Subcutaneous abdominal adipose tissue (tissue), 5 donors: ENCODE results near the gene RAMP2.
"Not testable (repeated sequence)": the region's sequence is repeated elsewhere in the genome, so short reads cannot be mapped to it uniquely, and the experiment has no call there.

Experiments
- H3K27ac ChIP-seq: one replicate; pipeline ENCODE4 v1.7.0; 2013; ENCODE audit warnings: low read depth, mild to moderate bottlenecking, inconsistent platforms, low read length, moderate library complexity
- H3K27me3 ChIP-seq, 5 donors: one replicate each; pipeline ENCODE4 v1.7.0; 2013; ENCODE audit warnings: low read length in 5 of 5, inconsistent platforms in 1 of 5; ENCODE audit not compliant: control insufficient read depth in 5 of 5, insufficient read depth in 4 of 5
- H3K36me3 ChIP-seq, 5 donors: one replicate each; pipeline ENCODE4 v1.7.0; 2013; ENCODE audit warnings: low read length in 5 of 5; ENCODE audit not compliant: control insufficient read depth in 5 of 5, insufficient read depth in 5 of 5
- H3K4me1 ChIP-seq, 5 donors: one replicate each; pipeline ENCODE4 v1.7.0; 2013; ENCODE audit warnings: low read length in 5 of 5, mild to moderate bottlenecking in 3 of 5, moderate library complexity in 1 of 5; ENCODE audit not compliant: control insufficient read depth in 5 of 5, insufficient read depth in 5 of 5
- H3K4me3 ChIP-seq, 5 donors: one replicate each; pipeline ENCODE4 v1.7.0; 2013; ENCODE audit warnings: low read length in 5 of 5, low read depth in 1 of 5
- H3K9ac ChIP-seq, 5 donors: one replicate each; pipeline ENCODE4 v1.7.0; 2013; ENCODE audit warnings: low read length in 5 of 5, mild to moderate bottlenecking in 4 of 5, moderate library complexity in 3 of 5
- H3K9me3 ChIP-seq, 5 donors: one replicate each; pipeline ENCODE4 v1.7.0; 2013; ENCODE audit warnings: low read length in 5 of 5; ENCODE audit not compliant: control insufficient read depth in 5 of 5
- donor health status: healthy.
- donor health status: healthy.
- donor health status: healthy.
- donor health status: healthy.
- donor health status: healthy.

The RAMP2 gene, protein sequence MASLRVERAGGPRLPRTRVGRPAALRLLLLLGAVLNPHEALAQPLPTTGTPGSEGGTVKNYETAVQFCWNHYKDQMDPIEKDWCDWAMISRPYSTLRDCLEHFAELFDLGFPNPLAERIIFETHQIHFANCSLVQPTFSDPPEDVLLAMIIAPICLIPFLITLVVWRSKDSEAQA

DNA sequence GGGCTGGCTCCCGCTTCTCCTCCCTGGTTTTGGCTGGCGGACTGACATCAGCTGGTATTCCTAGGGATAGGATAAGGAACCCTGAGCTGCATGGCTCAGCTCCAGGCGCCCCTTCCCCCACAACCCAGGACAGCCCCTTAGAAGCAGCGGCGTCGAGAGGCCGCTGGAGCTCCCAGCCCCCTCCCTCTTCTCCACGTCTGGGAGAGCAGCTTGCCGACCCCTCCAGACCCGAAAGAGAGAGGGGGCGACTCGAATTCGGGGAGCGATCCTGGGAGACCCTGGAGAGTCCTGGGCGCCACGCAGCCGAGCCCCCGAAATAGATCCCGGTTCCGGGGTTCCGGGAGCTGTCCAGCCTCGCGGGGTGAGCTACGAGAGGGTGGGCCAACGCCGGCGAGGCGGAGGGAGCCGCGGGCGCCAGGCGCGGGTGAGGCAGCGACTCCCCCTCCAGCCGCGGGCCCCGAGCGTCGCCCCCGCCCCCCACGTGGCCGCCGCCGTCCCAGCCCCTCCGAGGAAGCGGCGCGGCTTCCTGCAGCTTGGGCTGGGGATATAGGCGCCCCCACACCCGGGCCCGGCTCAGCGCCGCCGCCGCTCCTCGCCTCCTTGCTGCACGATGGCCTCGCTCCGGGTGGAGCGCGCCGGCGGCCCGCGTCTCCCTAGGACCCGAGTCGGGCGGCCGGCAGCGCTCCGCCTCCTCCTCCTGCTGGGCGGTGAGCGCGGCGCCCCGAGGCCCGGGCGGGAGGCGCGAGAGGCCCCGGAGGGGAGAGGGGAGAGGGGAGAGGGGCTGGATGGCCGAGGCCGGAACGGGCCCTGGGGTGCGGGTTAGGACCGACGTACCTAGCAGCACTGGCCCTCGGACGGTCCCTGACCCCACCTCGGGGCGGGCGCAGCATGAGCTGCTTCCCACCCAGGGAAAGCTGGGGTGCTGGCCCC, at the start of gene RAMP2:
RAMP2 (plus strand) TSS at position 576 of the 930 bp plus-strand sequence; CDS start at position 611, 35 bp downstream.
- Histone ChIP-seq H3K9me3 (no peaks in the 10 kb centered on the region), H3K4me1 (peaks cover 15 to 49% (median 38%) of the 10 kb centered on the region in 5 donors), H3K9ac (peak within 1 kb of the TSS; percentile 72 to 96 (median 76)), H3K27me3 (no peaks in the 10 kb centered on the region), H3K36me3 (peaks cover 0 to 3% (median 0%) of the 10 kb centered on the region in 5 donors), H3K27ac (peak within 1 kb of the TSS; percentile 90), H3K4me3 (peak within 1 kb of the TSS; percentile 69 to 79 (median 72))

- no peaks in the 10 kb centered on the region for H3K27me3 ChIP-seq
- peaks cover 50 to 88% (median 76%) of the 10 kb centered on the region in 5 donors for H3K36me3 ChIP-seq
- no peak overlapping the region for H3K4me3 ChIP-seq
- no peaks in the 10 kb centered on the region for H3K9me3 ChIP-seq
- H3K9ac ChIP-seq = no peak overlapping the region
- H3K27ac ChIP-seq = no peak overlapping the region
- peaks cover 0 to 2% (median 0%) of the 10 kb centered on the region in 5 donors for H3K4me1 ChIP-seq
Measured at GRCh38 chr17:42720996-42721583, 39.9 kb upstream of the RAMP2 start.

- Histone ChIP-seq H3K36me3 (peaks cover 35 to 83% (median 60%) of the 10 kb centered on the region in 5 donors), H3K27me3 (no peaks in the 10 kb centered on the region), H3K27ac (no peak overlapping the region), H3K4me3 (no peak overlapping the region), H3K4me1 (peaks cover 0 to 2% (median 0%) of the 10 kb centered on the region in 5 donors), H3K9me3 (no peaks in the 10 kb centered on the region), H3K9ac (no peak overlapping the region)
Measured at GRCh38 chr17:42723636-42724035, 37.4 kb upstream of the RAMP2 start.

DNA sequence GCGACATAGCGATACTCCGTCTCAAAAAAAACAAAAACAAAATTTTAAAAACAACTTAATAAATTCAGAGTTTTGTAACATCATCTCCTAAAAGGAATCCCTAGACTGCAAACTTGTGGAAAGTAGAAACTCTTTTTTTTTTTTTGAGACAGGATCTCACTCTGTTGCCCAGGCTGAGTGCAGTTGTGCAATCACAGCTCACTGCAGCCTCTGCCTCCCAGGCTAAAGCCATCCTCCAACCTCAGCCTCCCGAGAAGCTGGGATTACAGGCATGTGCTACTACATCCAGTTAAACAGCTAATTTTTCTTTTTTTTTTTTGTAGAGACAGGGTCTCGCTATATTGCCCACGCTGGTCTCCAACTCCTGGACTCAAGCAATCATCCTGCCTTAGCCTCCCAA, 35.9 kb upstream of the RAMP2 start:
- H3K36me3 ChIP-seq = peaks cover 30 to 83% (median 59%) of the 10 kb centered on the region in 5 donors
- H3K9me3 ChIP-seq = no peaks in the 10 kb centered on the region
- H3K27ac ChIP-seq = no peak overlapping the region
- H3K4me1 ChIP-seq = peaks cover 0 to 2% (median 0%) of the 10 kb centered on the region in 5 donors
- H3K9ac ChIP-seq = no peak overlapping the region
- H3K4me3 ChIP-seq = no peak overlapping the region
- H3K27me3 ChIP-seq = no peaks in the 10 kb centered on the region

DNA sequence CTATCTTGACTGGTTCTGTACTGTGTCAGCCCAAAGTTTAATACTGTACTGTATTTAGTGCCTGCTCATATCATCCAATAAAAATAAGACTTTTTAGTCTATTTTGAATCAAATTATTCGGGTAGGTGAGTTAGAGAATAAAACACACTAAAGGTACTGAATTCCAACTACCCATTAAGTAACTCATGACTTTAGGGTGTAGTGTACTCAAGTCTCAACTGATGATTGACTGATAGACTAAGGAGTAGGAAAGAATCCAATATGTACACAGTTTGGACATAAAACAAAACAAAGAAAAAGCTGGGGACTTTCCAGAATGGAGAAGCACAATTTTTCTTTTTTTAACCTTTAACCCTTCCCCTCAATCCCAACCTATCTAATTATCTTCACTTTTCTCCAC, 20.3 kb upstream of the RAMP2 start:
- Histone ChIP-seq H3K9me3 (no peaks in the 10 kb centered on the region), H3K27ac (peak overlapping the region; percentile 93), H3K27me3 (no peaks in the 10 kb centered on the region), H3K4me3 (no peak overlapping the region), H3K4me1 (peaks cover 0 to 66% (median 41%) of the 10 kb centered on the region in 5 donors), H3K9ac (no peak overlapping the region), H3K36me3 (peaks cover 0 to 5% (median 0%) of the 10 kb centered on the region in 5 donors)

- not testable (repeated sequence) for H3K27me3 ChIP-seq, H3K9me3 ChIP-seq, H3K36me3 ChIP-seq, H3K4me3 ChIP-seq
- peaks cover 4 to 55% (median 42%) of the 10 kb centered on the region in 5 donors for H3K4me1 ChIP-seq
- peak overlapping the region; percentile 93 for H3K27ac ChIP-seq
- peak overlapping the region in 1 of 5 donors; percentile 77 for H3K9ac ChIP-seq
Measured at GRCh38 chr17:42742916-42743315, 18.1 kb upstream of the RAMP2 start.

- Histone ChIP-seq H3K4me3 (peak overlapping the region; percentile 72 to 85 (median 81)), H3K27ac (peak overlapping the region; percentile 93), H3K9me3 (no peaks in the 10 kb centered on the region), H3K4me1 (peaks cover 7 to 63% (median 50%) of the 10 kb centered on the region in 5 donors), H3K9ac (peak overlapping the region; percentile 39 to 87 (median 81)), H3K36me3 (peaks cover 0 to 5% (median 0%) of the 10 kb centered on the region in 5 donors), H3K27me3 (no peaks in the 10 kb centered on the region)
Measured at GRCh38 chr17:42743595-42744282, 17.3 kb upstream of the RAMP2 start.

GRCh38 chr17:42744283-42744805, 16.7 kb upstream of the RAMP2 start:
- Histone ChIP-seq H3K4me1 (peaks cover 11 to 64% (median 56%) of the 10 kb centered on the region in 5 donors), H3K4me3 (peak overlapping the region; percentile 72 to 85 (median 81)), H3K9me3 (no peaks in the 10 kb centered on the region), H3K27ac (peak overlapping the region; percentile 93), H3K9ac (peak overlapping the region; percentile 39 to 87 (median 81)), H3K36me3 (peaks cover 0 to 5% (median 0%) of the 10 kb centered on the region in 5 donors), H3K27me3 (no peaks in the 10 kb centered on the region)
